HepG2 (cell line): ENCODE results near the gene TPRA1. TPM values are rescaled to one million over a fixed set of nuclear protein-coding genes. Genes with fewer than 3 reads are reported as not detected.

ENCODE experiments used
- CAMTA2 ChIP-seq: sonication (generic); formaldehyde crosslinking; IDR thresholded peaks from 2 replicates; pipeline ENCODE4 v1.4.0; 2020; ENCODE audit warnings: mild to moderate bottlenecking, missing genetic modification reagents, borderline replicate concordance
- ISL2 ChIP-seq: sonication (generic); formaldehyde crosslinking; IDR thresholded peaks from 2 replicates; pipeline ENCODE4 v1.5.0; 2020; ENCODE audit warnings: missing genetic modification reagents
- MAZ ChIP-seq, 2 experiments: sonication (generic) in 1 of 2; formaldehyde crosslinking in 1 of 2; IDR thresholded peaks; 2 replicates each; pipeline versions ENCODE4 v1.5.0 to v1.6.1; 2012 to 2020; ENCODE audit warnings: low read depth in 2 of 2, mild to moderate bottlenecking in 2 of 2, borderline replicate concordance in 1 of 2, improper control_type of control experiment in 1 of 2, low read length in 1 of 2, missing genetic modification reagents in 1 of 2, moderate library complexity in 1 of 2
- MYC ChIP-seq: sonication (generic); formaldehyde crosslinking; IDR thresholded peaks from 2 replicates; pipeline ENCODE4 v1.9.0; 2021; ENCODE audit warnings: missing genetic modification reagents, borderline replicate concordance
- XBP1 ChIP-seq: sonication (generic); formaldehyde crosslinking; IDR thresholded peaks from 2 replicates; pipeline ENCODE4 v1.5.0; 2020; ENCODE audit warnings: missing genetic modification reagents
- ZBTB1 ChIP-seq: sonication (generic); formaldehyde crosslinking; IDR thresholded peaks from 2 replicates; pipeline ENCODE4 v1.4.0; 2020; ENCODE audit warnings: missing genetic modification reagents, borderline replicate concordance
- ZBTB42 ChIP-seq: sonication (generic); formaldehyde crosslinking; IDR thresholded peaks from 2 replicates; pipeline ENCODE4 v1.5.0; 2020; ENCODE audit warnings: mild to moderate bottlenecking, missing genetic modification reagents
- ZBTB7A ChIP-seq: sonication (generic); formaldehyde crosslinking; IDR thresholded peaks from 2 replicates; pipeline ENCODE4 v1.8.0; 2022; ENCODE audit warnings: mild to moderate bottlenecking, missing genetic modification reagents
- ZIK1 ChIP-seq: sonication (generic); formaldehyde crosslinking; IDR thresholded peaks from 2 replicates; pipeline ENCODE4 v1.5.0; 2020; ENCODE audit warnings: mild to moderate bottlenecking, low read depth, missing genetic modification reagents, borderline replicate concordance
- ZNF274 ChIP-seq: sonication (generic); formaldehyde crosslinking; IDR thresholded peaks from 2 replicates; pipeline ENCODE4 v1.5.1; 2020; ENCODE audit warnings: mild to moderate bottlenecking, missing genetic modification reagents
- ZNF460 ChIP-seq: sonication (generic); formaldehyde crosslinking; IDR thresholded peaks from 2 replicates; pipeline ENCODE4 v1.5.1; 2020; ENCODE audit warnings: missing genetic modification reagents, mild to moderate bottlenecking, borderline replicate concordance
- ZNF766 ChIP-seq: sonication (generic); formaldehyde crosslinking; IDR thresholded peaks from 2 replicates; pipeline ENCODE4 v1.5.0; 2020; ENCODE audit warnings: missing genetic modification reagents, borderline replicate concordance
- ZSCAN21 ChIP-seq: sonication (generic); formaldehyde crosslinking; IDR thresholded peaks from 2 replicates; pipeline ENCODE4 v1.8.0; 2022; ENCODE audit warnings: mild to moderate bottlenecking, missing genetic modification reagents, moderate library complexity, borderline replicate concordance
- polyA plus RNA-seq, 8 experiments: library from polyadenylated mRNA; depleted of rRNA in 3 of 8; stranded (reverse) in 7 of 8; unstranded in 1 of 8; fragments of >200 nt; fragmentation: Illumina TruSeq in 4 of 8; extraction: Trizol in 4 of 8; gene quantifications; 2 replicates each; pipeline versions ENCODE4 v1.2.1 to v1.2.3, GENCODE V29; 2011 to 2016; ENCODE audit warnings: low read depth in 4 of 8, missing spikeins in 1 of 8, mixed read lengths in 1 of 8; ENCODE audit not compliant: insufficient read depth in 1 of 8
- total RNA-seq, 5 experiments: library from RNA; depleted of rRNA; stranded (reverse); fragments of >200 nt; fragmentation: Illumina TruSeq; extraction: Trizol; gene quantifications; 2 replicates each; pipeline ENCODE4 v1.2.3, GENCODE V29; 2016; ENCODE audit warnings: low read depth in 1 of 5
- TF ChIP-seq, protein P1 (sequence below): sonication (generic); formaldehyde crosslinking; IDR thresholded peaks from 2 replicates; pipeline ENCODE4 v1.4.0; 2020; ENCODE audit warnings: missing genetic modification reagents
- TF ChIP-seq, protein P2 (sequence below): sonication (generic); formaldehyde crosslinking; IDR thresholded peaks from 2 replicates; pipeline ENCODE4 v1.9.0; 2022; ENCODE audit warnings: low read depth, missing genetic modification reagents
- TF ChIP-seq, protein P3 (sequence below): sonication (generic); formaldehyde crosslinking; conservative IDR thresholded peaks from 2 replicates; pipeline ENCODE4 v1.4.0; 2020; ENCODE audit warnings: missing genetic modification reagents
- TF ChIP-seq, protein P4 (sequence below): sonication (generic); formaldehyde crosslinking; IDR thresholded peaks from 2 replicates; pipeline ENCODE4 v1.5.1; 2020; ENCODE audit warnings: missing genetic modification reagents, mild to moderate bottlenecking, borderline replicate concordance
- TF ChIP-seq, protein P5 (sequence below): sonication (generic); formaldehyde crosslinking; IDR thresholded peaks from 2 replicates; pipeline ENCODE4 v1.4.0; 2020; ENCODE audit warnings: missing genetic modification reagents

TPRA1 gene
- total and polyA plus RNA-seq, 2 of the 13 experiments (the other 11 are each of a cell fraction or from before 2014, with no cell fraction given) = 25.4 to 25.8 TPM

DNA sequence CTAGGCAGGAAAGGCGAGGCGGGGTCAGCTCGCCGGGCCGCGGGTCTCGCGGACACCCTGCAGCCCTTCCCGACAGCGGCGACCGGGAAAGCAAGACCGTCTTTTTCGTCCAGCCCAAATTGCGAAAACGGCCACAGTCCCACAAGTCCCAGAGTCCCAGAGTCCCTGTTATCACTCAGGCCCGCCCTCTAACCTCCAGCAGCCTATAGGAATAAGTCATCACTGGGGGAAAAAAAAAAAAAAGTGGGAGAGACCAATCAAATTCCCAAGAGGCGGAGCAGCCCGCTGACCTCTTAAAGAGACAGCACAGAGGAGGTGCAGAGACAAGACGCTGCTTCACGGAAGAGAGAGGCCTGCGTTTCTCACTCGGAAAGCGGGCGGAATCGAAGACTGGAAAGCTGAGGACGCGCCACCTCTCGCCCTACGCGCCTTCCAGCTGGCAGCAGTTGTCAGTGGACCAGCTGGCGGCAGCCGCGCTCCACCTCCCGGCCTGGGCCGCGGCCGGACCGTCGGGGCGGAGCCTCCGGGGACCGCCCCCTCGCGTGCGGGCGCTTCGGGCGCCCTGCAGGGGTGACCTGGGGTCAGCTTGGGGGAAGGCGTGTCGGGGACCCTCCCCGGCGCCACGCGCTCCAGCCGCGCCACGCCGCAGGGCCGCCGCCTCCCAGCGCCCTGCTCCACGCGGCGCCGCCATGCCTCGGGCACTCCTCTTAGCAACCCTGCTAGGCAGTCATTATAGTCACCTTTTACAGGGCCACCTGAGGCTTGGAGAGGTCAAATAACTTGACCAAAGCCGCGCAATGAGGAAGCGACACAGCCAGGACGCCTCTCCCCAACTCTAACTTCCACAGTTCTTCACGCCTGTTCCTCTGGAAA lies at the start of gene TPRA1 (continued):
- TF ChIP-seq, protein P1, sequence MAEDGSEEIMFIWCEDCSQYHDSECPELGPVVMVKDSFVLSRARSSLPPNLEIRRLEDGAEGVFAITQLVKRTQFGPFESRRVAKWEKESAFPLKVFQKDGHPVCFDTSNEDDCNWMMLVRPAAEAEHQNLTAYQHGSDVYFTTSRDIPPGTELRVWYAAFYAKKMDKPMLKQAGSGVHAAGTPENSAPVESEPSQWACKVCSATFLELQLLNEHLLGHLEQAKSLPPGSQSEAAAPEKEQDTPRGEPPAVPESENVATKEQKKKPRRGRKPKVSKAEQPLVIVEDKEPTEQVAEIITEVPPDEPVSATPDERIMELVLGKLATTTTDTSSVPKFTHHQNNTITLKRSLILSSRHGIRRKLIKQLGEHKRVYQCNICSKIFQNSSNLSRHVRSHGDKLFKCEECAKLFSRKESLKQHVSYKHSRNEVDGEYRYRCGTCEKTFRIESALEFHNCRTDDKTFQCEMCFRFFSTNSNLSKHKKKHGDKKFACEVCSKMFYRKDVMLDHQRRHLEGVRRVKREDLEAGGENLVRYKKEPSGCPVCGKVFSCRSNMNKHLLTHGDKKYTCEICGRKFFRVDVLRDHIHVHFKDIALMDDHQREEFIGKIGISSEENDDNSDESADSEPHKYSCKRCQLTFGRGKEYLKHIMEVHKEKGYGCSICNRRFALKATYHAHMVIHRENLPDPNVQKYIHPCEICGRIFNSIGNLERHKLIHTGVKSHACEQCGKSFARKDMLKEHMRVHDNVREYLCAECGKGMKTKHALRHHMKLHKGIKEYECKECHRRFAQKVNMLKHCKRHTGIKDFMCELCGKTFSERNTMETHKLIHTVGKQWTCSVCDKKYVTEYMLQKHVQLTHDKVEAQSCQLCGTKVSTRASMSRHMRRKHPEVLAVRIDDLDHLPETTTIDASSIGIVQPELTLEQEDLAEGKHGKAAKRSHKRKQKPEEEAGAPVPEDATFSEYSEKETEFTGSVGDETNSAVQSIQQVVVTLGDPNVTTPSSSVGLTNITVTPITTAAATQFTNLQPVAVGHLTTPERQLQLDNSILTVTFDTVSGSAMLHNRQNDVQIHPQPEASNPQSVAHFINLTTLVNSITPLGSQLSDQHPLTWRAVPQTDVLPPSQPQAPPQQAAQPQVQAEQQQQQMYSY = peak; percentile 93
- TF ChIP-seq, protein P2, sequence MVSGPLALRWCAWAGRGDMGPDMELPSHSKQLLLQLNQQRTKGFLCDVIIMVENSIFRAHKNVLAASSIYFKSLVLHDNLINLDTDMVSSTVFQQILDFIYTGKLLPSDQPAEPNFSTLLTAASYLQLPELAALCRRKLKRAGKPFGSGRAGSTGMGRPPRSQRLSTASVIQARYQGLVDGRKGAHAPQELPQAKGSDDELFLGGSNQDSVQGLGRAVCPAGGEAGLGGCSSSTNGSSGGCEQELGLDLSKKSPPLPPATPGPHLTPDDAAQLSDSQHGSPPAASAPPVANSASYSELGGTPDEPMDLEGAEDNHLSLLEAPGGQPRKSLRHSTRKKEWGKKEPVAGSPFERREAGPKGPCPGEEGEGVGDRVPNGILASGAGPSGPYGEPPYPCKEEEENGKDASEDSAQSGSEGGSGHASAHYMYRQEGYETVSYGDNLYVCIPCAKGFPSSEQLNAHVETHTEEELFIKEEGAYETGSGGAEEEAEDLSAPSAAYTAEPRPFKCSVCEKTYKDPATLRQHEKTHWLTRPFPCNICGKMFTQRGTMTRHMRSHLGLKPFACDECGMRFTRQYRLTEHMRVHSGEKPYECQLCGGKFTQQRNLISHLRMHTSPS (CRISPR knock-in tag) = no peak
- TF ChIP-seq ZBTB1 (CRISPR knock-in tag) (no peak), ZNF460 (no peak), ZNF766 (no peak), ZIK1 (CRISPR knock-in tag) (no peak), ISL2 (no peak), ZBTB42 (no peak; the same call in 1 of the 2 replicates), CAMTA2 (no peak), ZBTB7A (no peak), ZSCAN21 (peak; percentile 27; the same call in 1 of the 2 replicates), MAZ (IDR thresholded peaks at IDR 0.05; ENCODE audit: borderline replicate concordance, low read depth, low read length) (no peak), MAZ (CRISPR knock-in tag; IDR thresholded peaks at IDR 0.05; ENCODE audit: low read depth) (peak; percentile 33; the same call in 1 of the 2 replicates), XBP1 (CRISPR knock-in tag) (no peak), ZNF274 (CRISPR knock-in tag) (no peak), MYC (peak; percentile 81)
- TF ChIP-seq, protein P3, sequence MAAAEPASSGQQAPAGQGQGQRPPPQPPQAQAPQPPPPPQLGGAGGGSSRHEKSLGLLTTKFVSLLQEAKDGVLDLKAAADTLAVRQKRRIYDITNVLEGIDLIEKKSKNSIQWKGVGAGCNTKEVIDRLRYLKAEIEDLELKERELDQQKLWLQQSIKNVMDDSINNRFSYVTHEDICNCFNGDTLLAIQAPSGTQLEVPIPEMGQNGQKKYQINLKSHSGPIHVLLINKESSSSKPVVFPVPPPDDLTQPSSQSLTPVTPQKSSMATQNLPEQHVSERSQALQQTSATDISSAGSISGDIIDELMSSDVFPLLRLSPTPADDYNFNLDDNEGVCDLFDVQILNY (CRISPR knock-in tag) = no peak
- TF ChIP-seq, protein P4, sequence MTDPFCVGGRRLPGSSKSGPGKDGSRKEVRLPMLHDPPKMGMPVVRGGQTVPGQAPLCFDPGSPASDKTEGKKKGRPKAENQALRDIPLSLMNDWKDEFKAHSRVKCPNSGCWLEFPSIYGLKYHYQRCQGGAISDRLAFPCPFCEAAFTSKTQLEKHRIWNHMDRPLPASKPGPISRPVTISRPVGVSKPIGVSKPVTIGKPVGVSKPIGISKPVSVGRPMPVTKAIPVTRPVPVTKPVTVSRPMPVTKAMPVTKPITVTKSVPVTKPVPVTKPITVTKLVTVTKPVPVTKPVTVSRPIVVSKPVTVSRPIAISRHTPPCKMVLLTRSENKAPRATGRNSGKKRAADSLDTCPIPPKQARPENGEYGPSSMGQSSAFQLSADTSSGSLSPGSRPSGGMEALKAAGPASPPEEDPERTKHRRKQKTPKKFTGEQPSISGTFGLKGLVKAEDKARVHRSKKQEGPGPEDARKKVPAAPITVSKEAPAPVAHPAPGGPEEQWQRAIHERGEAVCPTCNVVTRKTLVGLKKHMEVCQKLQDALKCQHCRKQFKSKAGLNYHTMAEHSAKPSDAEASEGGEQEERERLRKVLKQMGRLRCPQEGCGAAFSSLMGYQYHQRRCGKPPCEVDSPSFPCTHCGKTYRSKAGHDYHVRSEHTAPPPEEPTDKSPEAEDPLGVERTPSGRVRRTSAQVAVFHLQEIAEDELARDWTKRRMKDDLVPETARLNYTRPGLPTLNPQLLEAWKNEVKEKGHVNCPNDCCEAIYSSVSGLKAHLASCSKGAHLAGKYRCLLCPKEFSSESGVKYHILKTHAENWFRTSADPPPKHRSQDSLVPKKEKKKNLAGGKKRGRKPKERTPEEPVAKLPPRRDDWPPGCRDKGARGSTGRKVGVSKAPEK (CRISPR knock-in tag) = no peak
- TF ChIP-seq, protein P5, sequence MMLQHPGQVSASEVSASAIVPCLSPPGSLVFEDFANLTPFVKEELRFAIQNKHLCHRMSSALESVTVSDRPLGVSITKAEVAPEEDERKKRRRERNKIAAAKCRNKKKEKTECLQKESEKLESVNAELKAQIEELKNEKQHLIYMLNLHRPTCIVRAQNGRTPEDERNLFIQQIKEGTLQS (CRISPR knock-in tag) = 0 out of 2 replicates have a peak, but pooled peaks have one; percentile 11
